ENCODE data around the gene FBXW7.

- TF ChIP-seq POLR2AphosphoS5 (IDR thresholded peaks at IDR 0.05; ENCODE audit: low read depth, low read length) (no peak), TAF1 (IDR thresholded peaks at IDR 0.05; ENCODE audit: low read depth, low read length) (no peak), POLR2A (IDR thresholded peaks at IDR 0.05; ENCODE audit: low read depth, low read length) (no peak), SPI1 (IDR thresholded peaks at IDR 0.05; ENCODE audit: low read depth, low read length) (no peak)
Observed at GRCh38 chr4:152293527-152293926, 242.4 kb downstream of the FBXW7 start.

All from GM12891 (cell line).